Kidney (tissue), 14 donors: ENCODE measurements around the gene SH3RF2. TPM values are rescaled to one million over a fixed set of nuclear protein-coding genes. Genes with fewer than 3 reads are reported as not detected.

Experiments used
- DNase-seq, 5 donors: peaks; one replicate each; pipeline ENCODE4 v3.0.0-alpha.2; 2013 to 2020
- FAIRE-seq: peaks from 2 replicates; lab custom pipeline; 2012; peaks lifted over from hg19 to GRCh38; lab: Jason Lieb, UNC
- H3K27ac ChIP-seq, 2 donors: one replicate each; pipeline ENCODE4 v1.7.0; 2013; ENCODE audit warnings: low read depth in 2 of 2, low read length in 2 of 2, inconsistent platforms in 1 of 2
- H3K27me3 ChIP-seq: one replicate; pipeline ENCODE4 v1.7.1; 2013; ENCODE audit warnings: low read length, inconsistent platforms; ENCODE audit not compliant: control insufficient read depth, insufficient read depth
- H3K36me3 ChIP-seq, 3 donors: one replicate each; pipeline versions ENCODE4 v1.7.0 to v1.7.1; 2013; ENCODE audit warnings: low read length in 3 of 3, control low read depth in 1 of 3, inconsistent platforms in 1 of 3; ENCODE audit not compliant: insufficient read depth in 3 of 3, control insufficient read depth in 2 of 3
- H3K4me1 ChIP-seq, 3 donors: one replicate each; pipeline versions ENCODE4 v1.7.0 to v1.7.1; 2013; ENCODE audit warnings: low read length in 3 of 3, inconsistent platforms in 1 of 3, low read depth in 1 of 3; ENCODE audit not compliant: control insufficient read depth in 2 of 3, insufficient read depth in 2 of 3
- H3K4me3 ChIP-seq, 3 donors: one replicate each; pipeline versions ENCODE4 v1.7.0 to v1.8.1; 2013; ENCODE audit warnings: low read length in 3 of 3, control low read depth in 1 of 3, inconsistent platforms in 1 of 3
- H3K9ac ChIP-seq, 3 donors: one replicate each; pipeline versions ENCODE4 v1.7.0 to v1.7.1; 2013; ENCODE audit warnings: low read length in 3 of 3, control low read depth in 1 of 3, inconsistent platforms in 1 of 3
- H3K9me3 ChIP-seq, 3 donors: one replicate each; pipeline versions ENCODE4 v1.7.0 to v1.7.1; 2013; ENCODE audit warnings: low read length in 3 of 3, control low read depth in 1 of 3, inconsistent platforms in 1 of 3; ENCODE audit not compliant: control insufficient read depth in 2 of 3, insufficient read depth in 1 of 3
- intact Hi-C: fragments of 100-400 bp; cut with DNase I; formaldehyde crosslinking; loops from one replicate; pipeline ENCODE4 v1.11.1; 2022
- polyA plus RNA-seq: library from polyadenylated mRNA; stranded (reverse); fragments of 350-450 nt; fragmentation: Illumina TruSeq; extraction: RNeasy Lipid Tissue Mini Kit (QIAGEN cat#74804); gene quantifications from one replicate; pipeline ENCODE4 v1.2.3, GENCODE V29; 2014; ENCODE audit warnings: low read depth, low replicate concordance; ENCODE audit not compliant: insufficient read depth
- total RNA-seq: library from RNA; stranded (reverse); fragmentation: NEBNext Ultra II Directional; extraction: Animal tissue kit (Norgen Biotek cat#: 25700); gene quantifications from one replicate; pipeline ENCODE4 v1.2.1, GENCODE V29; 2021
- TF ChIP-seq, protein P1 (sequence below): IDR thresholded peaks from 3 replicates; pipeline ENCODE4 v1.5.1; 2012; ENCODE audit warnings: mild to moderate bottlenecking, moderate library complexity, borderline replicate concordance; ENCODE audit not compliant: insufficient read depth; ENCODE audit errors: extremely low read depth
- donor health status: control.
- donor health status: control.
- donor health status: control.
- donor health status: control.
- donor health status: control.
- donor health status: DM: yes; HTN: yes; CAD: no.
- donor health status: Normal renal cell carcinoma (clear cell type).

Gene SH3RF2
- total and polyA plus RNA-seq, 2 donors from 2014 or later, result 1.3 to 4.9 TPM

DNA sequence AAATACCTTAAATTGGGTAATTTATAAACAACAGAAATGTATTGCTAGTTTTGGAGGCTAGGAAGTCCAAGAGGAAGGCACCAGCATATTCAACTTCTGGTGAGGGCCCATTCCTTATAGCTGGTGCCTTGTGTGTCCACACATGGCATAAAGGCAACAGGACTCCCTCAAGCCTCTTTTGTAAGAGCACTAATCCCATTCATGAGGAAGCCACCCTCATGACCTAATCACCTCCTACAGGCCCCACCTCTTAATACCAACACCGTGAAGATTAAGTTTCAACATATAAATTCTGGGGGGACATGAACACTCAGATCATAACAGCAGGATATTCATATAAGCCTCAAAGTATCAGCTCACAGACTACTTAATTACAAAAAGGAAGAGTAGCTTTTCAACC lies 173.0 kb downstream of the SH3RF2 start:
- no peaks in the 10 kb centered on the region for H3K27me3 ChIP-seq
- H3K4me1 ChIP-seq, result no peaks in the 10 kb centered on the region
- H3K36me3 ChIP-seq, result peaks cover 2 to 13% (median 2%) of the 10 kb centered on the region in 3 donors
- intact Hi-C loops, result no loop called here
- H3K9ac ChIP-seq, result no peak overlapping the region
- TF ChIP-seq, protein P1, sequence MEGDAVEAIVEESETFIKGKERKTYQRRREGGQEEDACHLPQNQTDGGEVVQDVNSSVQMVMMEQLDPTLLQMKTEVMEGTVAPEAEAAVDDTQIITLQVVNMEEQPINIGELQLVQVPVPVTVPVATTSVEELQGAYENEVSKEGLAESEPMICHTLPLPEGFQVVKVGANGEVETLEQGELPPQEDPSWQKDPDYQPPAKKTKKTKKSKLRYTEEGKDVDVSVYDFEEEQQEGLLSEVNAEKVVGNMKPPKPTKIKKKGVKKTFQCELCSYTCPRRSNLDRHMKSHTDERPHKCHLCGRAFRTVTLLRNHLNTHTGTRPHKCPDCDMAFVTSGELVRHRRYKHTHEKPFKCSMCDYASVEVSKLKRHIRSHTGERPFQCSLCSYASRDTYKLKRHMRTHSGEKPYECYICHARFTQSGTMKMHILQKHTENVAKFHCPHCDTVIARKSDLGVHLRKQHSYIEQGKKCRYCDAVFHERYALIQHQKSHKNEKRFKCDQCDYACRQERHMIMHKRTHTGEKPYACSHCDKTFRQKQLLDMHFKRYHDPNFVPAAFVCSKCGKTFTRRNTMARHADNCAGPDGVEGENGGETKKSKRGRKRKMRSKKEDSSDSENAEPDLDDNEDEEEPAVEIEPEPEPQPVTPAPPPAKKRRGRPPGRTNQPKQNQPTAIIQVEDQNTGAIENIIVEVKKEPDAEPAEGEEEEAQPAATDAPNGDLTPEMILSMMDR, result no peak
- H3K4me3 ChIP-seq, result no peak overlapping the region
- FAIRE-seq (no peak), DNase-seq (no peak)
- no peaks in the 10 kb centered on the region for H3K9me3 ChIP-seq
- no peak overlapping the region for H3K27ac ChIP-seq

DNA sequence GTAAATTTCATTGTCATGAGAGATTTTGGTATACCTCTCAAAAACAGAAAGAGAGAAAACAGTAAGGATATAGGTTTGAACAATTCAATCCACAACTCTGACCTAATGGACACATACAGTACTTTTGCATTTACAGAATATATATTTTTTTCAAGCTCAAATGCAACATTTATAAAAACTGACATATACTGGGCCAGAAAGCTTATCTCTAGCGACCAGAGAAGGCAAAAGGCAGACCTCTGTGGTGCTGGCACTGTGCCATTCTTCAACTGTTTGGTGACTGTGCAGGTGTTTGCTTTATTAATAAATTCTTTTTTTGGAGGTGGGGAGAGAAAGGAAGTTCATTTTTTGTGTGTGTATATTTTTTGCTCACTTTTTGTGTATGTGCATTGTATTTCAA lies 175.0 kb downstream of the SH3RF2 start:
- Histone ChIP-seq H3K36me3 (peaks cover 2 to 13% (median 2%) of the 10 kb centered on the region in 3 donors), H3K9ac (no peak overlapping the region), H3K4me1 (no peaks in the 10 kb centered on the region), H3K27ac (no peak overlapping the region), H3K27me3 (no peaks in the 10 kb centered on the region), H3K4me3 (no peak overlapping the region), H3K9me3 (no peaks in the 10 kb centered on the region)
- FAIRE-seq, result no peak
- DNase-seq, result no peak
- intact Hi-C loops, result no loop called here
- TF ChIP-seq, protein P1, result no peak

DNA sequence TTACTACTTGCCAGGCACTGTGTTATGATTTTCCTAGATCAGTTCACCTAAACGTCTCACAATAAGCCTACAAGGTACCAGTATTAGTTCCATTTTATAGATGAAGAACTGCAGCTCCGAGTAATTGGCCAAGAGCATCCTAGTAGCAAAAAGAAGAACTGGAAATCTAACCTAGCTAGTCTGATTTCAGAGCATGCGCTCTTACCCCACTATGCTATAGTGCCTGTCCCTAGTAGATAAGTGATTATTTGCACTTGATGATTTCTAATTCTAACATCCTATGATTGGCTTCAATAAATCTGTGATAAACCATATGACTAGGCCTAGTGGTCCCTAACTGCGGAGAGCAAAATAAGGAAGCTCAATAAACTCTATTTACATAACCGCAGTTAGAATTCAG lies 176.1 kb downstream of the SH3RF2 start:
- intact Hi-C loops, result no loop called here
- TF ChIP-seq, protein P1, result no peak
- Histone ChIP-seq H3K4me1 (no peaks in the 10 kb centered on the region), H3K9ac (no peak overlapping the region), H3K27me3 (no peaks in the 10 kb centered on the region), H3K36me3 (peaks cover 2 to 13% (median 2%) of the 10 kb centered on the region in 3 donors), H3K27ac (no peak overlapping the region), H3K9me3 (no peaks in the 10 kb centered on the region), H3K4me3 (no peak overlapping the region)
- FAIRE-seq (no peak), DNase-seq (no peak)

Other genes with a start within 250 kb of the SH3RF2 start
- gene PRELID2, start 101.2 kb upstream of the SH3RF2 start, total RNA-seq, result 12.1 TPM
- 3.8 TPM for gene PRELID2, start 101.2 kb upstream of the SH3RF2 start, polyA plus RNA-seq
- gene GRXCR2, start 63.6 kb upstream of the SH3RF2 start, total RNA-seq, result not detected
- not detected for gene GRXCR2, start 63.6 kb upstream of the SH3RF2 start, polyA plus RNA-seq
- not detected for gene PLAC8L1, start 169.0 kb downstream of the SH3RF2 start, total RNA-seq
- gene PLAC8L1, start 169.0 kb downstream of the SH3RF2 start, polyA plus RNA-seq, result not detected
- 87.6 TPM for gene LARS1, start 246.1 kb downstream of the SH3RF2 start, total RNA-seq
- 36.9 TPM for gene LARS1, start 246.1 kb downstream of the SH3RF2 start, polyA plus RNA-seq